BLaER1 treated with 17β-estradiol and CSF1 and Interleukin-3, amounts not matched to agents 10 nM and 100 nM (cell line): ENCODE data around the gene PRR30.
A peak's percentile ranks its signal among the peaks of the same experiment; 100 is the strongest.
"Not testable (repeated sequence)": the region's sequence is repeated elsewhere in the genome, so short reads cannot be mapped to it uniquely, and the experiment has no call there.

Experiments used
- H3K27ac ChIP-seq, 11 experiments: shearing (Covaris generic); formaldehyde crosslinking; 2 replicates each; pipeline ENCODE4 v1.8.1; 2022
- H3K27me3 ChIP-seq, 11 experiments: shearing (Covaris generic); formaldehyde crosslinking; 2 replicates each; pipeline ENCODE4 v1.8.1; 2022
- H3K36me3 ChIP-seq, 11 experiments: shearing (Covaris generic); formaldehyde crosslinking; 2 replicates each; pipeline ENCODE4 v1.8.1; 2022
- H3K4me1 ChIP-seq, 10 experiments: shearing (Covaris generic); formaldehyde crosslinking; 2 replicates each; pipeline ENCODE4 v1.8.1; 2022
- H3K4me2 ChIP-seq, 11 experiments: shearing (Covaris generic); formaldehyde crosslinking; 2 replicates each; pipeline ENCODE4 v1.8.1; 2022
- H3K4me3 ChIP-seq, 10 experiments: shearing (Covaris generic); formaldehyde crosslinking; 2 replicates each; pipeline ENCODE4 v1.8.1; 2022
- H3K9ac ChIP-seq, 11 experiments: shearing (Covaris generic); formaldehyde crosslinking; 2 replicates each; pipeline ENCODE4 v1.8.1; 2022
- H3K9me3 ChIP-seq, 11 experiments: shearing (Covaris generic); formaldehyde crosslinking; replicated peaks in 1 of 11; 2 replicates each; pipeline ENCODE4 v1.8.1; 2022
- H4K20me1 ChIP-seq, 11 experiments: shearing (Covaris generic); formaldehyde crosslinking; 2 replicates each; pipeline ENCODE4 v1.8.1; 2022
- Cebpa-rat ChIP-seq, 11 experiments: shearing (Covaris generic); IDR thresholded peaks; 2 replicates each; pipeline ENCODE4 v1.8.1; 2022

The PRR30 gene

GRCh38 chr2:27125104-27125503 lies 14.1 kb downstream of the PRR30 start:
- TF ChIP-seq Cebpa-rat (IDR thresholded peaks at IDR 0.05) = no peak
- no peaks in the 10 kb centered on the region for H3K9me3 ChIP-seq
- no peak overlapping the region for H3K4me3 ChIP-seq
- no peak overlapping the region for H3K27ac ChIP-seq
- H3K36me3 ChIP-seq = peaks cover 7 to 21% (median 14%) of the 10 kb centered on the region in 11 experiments
- peaks cover 31 to 48% (median 44%) of the 10 kb centered on the region in 11 experiments for H3K27me3 ChIP-seq
- peaks cover 0 to 23% (median 11%) of the 10 kb centered on the region in 11 experiments; a peak in 10 of 22 replicates for H4K20me1 ChIP-seq
- H3K4me2 ChIP-seq = no peak overlapping the region
- H3K9ac ChIP-seq = no peak overlapping the region
- no peaks in the 10 kb centered on the region for H3K4me1 ChIP-seq

- H3K4me2 ChIP-seq = no peak within 1 kb of the TSS
- H3K27me3 ChIP-seq = peaks cover 47 to 64% (median 60%) of the 10 kb centered on the region in 11 experiments
- no peak within 1 kb of the TSS for H3K4me3 ChIP-seq
- peaks cover 0 to 7% (median 0%) of the 10 kb centered on the region in 11 experiments; a peak in 2 of 22 replicates for H4K20me1 ChIP-seq
- H3K4me1 ChIP-seq = peaks cover 0 to 8% (median under 1%) of the 10 kb centered on the region in 10 experiments; a peak in 5 of 20 replicates
- TF ChIP-seq Cebpa-rat (IDR thresholded peaks at IDR 0.05) = no peak
- no peaks in the 10 kb centered on the region for H3K9me3 ChIP-seq
- H3K9ac ChIP-seq = no peak within 1 kb of the TSS
- peaks cover 0 to 5% (median 0%) of the 10 kb centered on the region in 11 experiments; a peak in 2 of 22 replicates for H3K36me3 ChIP-seq
- no peak within 1 kb of the TSS for H3K27ac ChIP-seq
Observed at GRCh38 chr2:27123302-27124150, 15.7 kb downstream of the PRR30 start, which contains the start of gene ABHD1. ABHD1 (plus strand) TSS chr2:27123815; CDS start chr2:27123949, 134 bp downstream.

DNA sequence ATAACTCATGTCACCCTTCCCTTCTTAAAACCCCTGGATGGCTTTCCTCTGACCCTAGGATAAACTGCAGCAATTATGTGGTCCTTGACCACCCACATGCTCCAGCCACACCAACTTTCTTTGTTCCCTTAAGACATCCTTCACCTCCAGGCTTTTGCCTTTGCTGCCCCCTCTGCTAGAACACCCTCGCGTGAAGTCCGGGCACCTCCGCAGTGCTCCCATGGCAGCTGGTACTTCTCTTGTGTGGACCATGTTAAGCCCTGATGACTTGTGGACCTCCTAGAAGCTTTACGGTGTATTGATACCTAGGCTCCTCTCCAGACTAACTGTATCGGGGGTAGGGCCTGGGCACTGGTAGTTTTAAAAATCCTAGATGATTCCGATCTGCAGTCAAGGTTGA lies 16.4 kb downstream of the PRR30 start:
- Histone ChIP-seq H3K9me3 (no peaks in the 10 kb centered on the region), H3K27ac (no peak overlapping the region), H4K20me1 (0 out of 22 replicates have a peak, but pooled peaks cover 0 to under 1% (median 0%) of the 10 kb centered on the region in 11 experiments), H3K36me3 (no peaks in the 10 kb centered on the region), H3K4me3 (no peak overlapping the region), H3K9ac (no peak overlapping the region), H3K27me3 (peaks cover 54 to 71% (median 67%) of the 10 kb centered on the region in 11 experiments), H3K4me1 (peaks cover 0 to 11% (median 2%) of the 10 kb centered on the region in 10 experiments; a peak in 5 of 20 replicates), H3K4me2 (no peak overlapping the region)
- TF ChIP-seq Cebpa-rat (IDR thresholded peaks at IDR 0.05) = no peak

DNA sequence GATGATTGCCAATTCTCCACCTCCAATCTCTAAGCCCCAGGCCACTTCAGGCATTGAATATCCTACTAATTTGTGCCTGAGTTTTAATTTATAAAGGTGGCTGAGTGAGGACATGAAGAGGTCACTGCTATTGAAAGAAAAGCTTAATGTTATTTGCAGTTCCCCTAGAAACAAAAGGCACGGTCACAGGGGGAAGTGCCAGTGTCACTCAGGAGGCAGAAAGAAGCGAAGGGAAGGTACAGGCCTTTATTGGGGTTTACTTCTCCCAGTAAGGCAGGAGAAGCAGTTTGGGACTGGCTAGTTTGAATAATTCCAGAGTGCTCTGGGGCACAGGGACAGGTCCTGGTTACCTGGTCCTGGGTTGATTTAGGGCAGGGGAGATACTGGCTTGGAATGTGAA lies 17.3 kb downstream of the PRR30 start:
- no peak overlapping the region for H3K27ac ChIP-seq
- H3K9me3 ChIP-seq = no peaks in the 10 kb centered on the region
- H3K4me2 ChIP-seq = no peak overlapping the region
- peaks cover 0 to 11% (median 2%) of the 10 kb centered on the region in 10 experiments; a peak in 5 of 20 replicates for H3K4me1 ChIP-seq
- H3K9ac ChIP-seq = no peak overlapping the region
- TF ChIP-seq Cebpa-rat (IDR thresholded peaks at IDR 0.05) = no peak
- no peaks in the 10 kb centered on the region for H4K20me1 ChIP-seq
- no peak overlapping the region for H3K4me3 ChIP-seq
- H3K36me3 ChIP-seq = no peaks in the 10 kb centered on the region
- peaks cover 60 to 80% (median 76%) of the 10 kb centered on the region in 11 experiments for H3K27me3 ChIP-seq

GRCh38 chr2:27119330-27119670 lies 19.9 kb downstream of the PRR30 start:
- Histone ChIP-seq H3K9ac (peak overlapping the region in 2 of 11 experiments; percentile 58 to 61; a peak in 5 of 22 replicates), H3K4me3 (peak overlapping the region in 9 of 10 experiments; percentile 50 to 72 (median 62); a peak in 19 of 20 replicates), H3K4me1 (peaks cover 0 to 11% (median 2%) of the 10 kb centered on the region in 10 experiments; a peak in 5 of 20 replicates), H3K27me3 (peaks cover 57 to 75% (median 74%) of the 10 kb centered on the region in 11 experiments), H3K4me2 (peak overlapping the region; percentile 78 to 94 (median 85))
- not testable (repeated sequence) for H3K36me3 ChIP-seq, H4K20me1 ChIP-seq, H3K9me3 ChIP-seq, H3K27ac ChIP-seq

DNA sequence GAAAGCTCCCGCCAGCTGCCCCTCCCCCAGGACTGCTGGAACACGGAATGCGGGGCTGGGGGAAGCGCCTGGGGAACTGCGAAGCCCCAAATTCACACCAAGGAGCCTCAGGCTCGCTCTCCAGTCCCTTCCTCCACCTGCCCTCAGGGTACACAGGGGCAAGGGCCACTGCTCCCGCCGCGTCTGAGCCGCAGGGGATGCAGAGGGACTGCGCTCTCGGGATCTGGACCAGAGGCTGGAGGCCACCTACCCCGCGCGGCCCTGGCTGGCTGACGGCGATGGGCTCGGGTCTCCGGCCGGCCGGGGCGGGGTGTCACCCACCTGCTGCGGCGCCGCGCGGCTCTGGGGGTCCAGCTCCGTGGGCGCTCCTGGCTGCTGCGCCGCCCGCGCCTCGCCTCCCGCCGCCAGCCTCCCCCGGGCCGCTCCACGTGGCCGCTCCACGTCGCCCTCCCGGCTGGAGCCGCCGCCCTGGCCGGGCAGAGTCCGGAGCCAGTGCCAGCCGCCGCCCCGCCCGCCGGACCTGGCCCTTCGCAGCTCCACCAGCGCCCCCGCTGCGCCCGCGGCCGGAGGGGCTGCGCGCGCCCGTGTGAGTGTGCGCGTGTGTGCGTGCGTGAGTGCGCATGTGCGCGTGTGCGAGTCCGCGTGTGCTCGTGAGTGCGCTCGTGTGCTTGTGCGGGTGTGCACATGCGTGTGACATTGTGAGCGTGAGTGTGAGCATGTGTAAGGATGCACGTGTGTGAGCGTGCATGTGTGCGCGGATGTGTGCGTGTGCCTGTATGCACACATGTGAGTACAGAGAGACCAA lies 20.5 kb downstream of the PRR30 start, which contains the start of gene CGREF1:
Gene CGREF1, minus strand, starts transcription at position 604 of the 805 bp plus-strand sequence. CDS start 14,762 bp downstream, outside the sequence.
- peaks cover 0 to 11% (median 2%) of the 10 kb centered on the region in 10 experiments; a peak in 5 of 20 replicates for H3K4me1 ChIP-seq
- no peaks in the 10 kb centered on the region for H4K20me1 ChIP-seq
- peak within 1 kb of the TSS in 3 of 11 experiments; percentile 6 to 25 (median 12); a peak in 3 of 22 replicates for H3K27ac ChIP-seq
- H3K4me3 ChIP-seq = peak within 1 kb of the TSS; percentile 50 to 72 (median 62)
- H3K4me2 ChIP-seq = peak within 1 kb of the TSS; percentile 78 to 94 (median 85)
- TF ChIP-seq Cebpa-rat (IDR thresholded peaks at IDR 0.05) = no peak
- peaks cover 51 to 69% (median 68%) of the 10 kb centered on the region in 11 experiments for H3K27me3 ChIP-seq
- peak within 1 kb of the TSS; percentile 42 to 74 (median 58); a peak in 19 of 22 replicates for H3K9ac ChIP-seq
- H3K9me3 ChIP-seq = no peaks in the 10 kb centered on the region
- H3K36me3 ChIP-seq = no peaks in the 10 kb centered on the region

- H3K4me3 ChIP-seq = peak overlapping the region; percentile 50 to 72 (median 62)
- no peak overlapping the region for H3K27ac ChIP-seq
- H3K27me3 ChIP-seq = peaks cover 44 to 63% (median 62%) of the 10 kb centered on the region in 11 experiments
- H3K36me3 ChIP-seq = no peaks in the 10 kb centered on the region
- H3K4me2 ChIP-seq = peak overlapping the region; percentile 78 to 94 (median 85)
- H3K9me3 ChIP-seq = no peaks in the 10 kb centered on the region
- H3K4me1 ChIP-seq = peaks cover 0 to 11% (median 2%) of the 10 kb centered on the region in 10 experiments; a peak in 5 of 20 replicates
- peak overlapping the region in 8 of 11 experiments; percentile 48 to 74 (median 63); a peak in 11 of 22 replicates for H3K9ac ChIP-seq
- TF ChIP-seq Cebpa-rat (IDR thresholded peaks at IDR 0.05) = no peak
- H4K20me1 ChIP-seq = no peaks in the 10 kb centered on the region; a peak in 1 of 22 replicates
Observed at GRCh38 chr2:27117995-27118524, 21.1 kb downstream of the PRR30 start.

- Histone ChIP-seq H3K36me3 (no peaks in the 10 kb centered on the region), H3K27me3 (peaks cover 33 to 37% (median 36%) of the 10 kb centered on the region in 11 experiments)
- no peak for TF ChIP-seq Cebpa-rat (IDR thresholded peaks at IDR 0.05)
Observed at GRCh38 chr2:27115519-27115918, 23.7 kb downstream of the PRR30 start.

GRCh38 chr2:27111392-27112078 lies 27.7 kb downstream of the PRR30 start:
- not testable (repeated sequence) for H3K9me3 ChIP-seq, H3K4me1 ChIP-seq, H4K20me1 ChIP-seq, H3K27ac ChIP-seq, H3K36me3 ChIP-seq, H3K9ac ChIP-seq, H3K4me2 ChIP-seq, H3K27me3 ChIP-seq, H3K4me3 ChIP-seq

More at GRCh38 chr2:27115519-27115918, 23.7 kb downstream of the PRR30 start:
- Histone ChIP-seq H3K4me3 (no peak overlapping the region), H3K9me3 (no peaks in the 10 kb centered on the region), H3K4me1 (peaks cover 0 to 11% (median 2%) of the 10 kb centered on the region in 10 experiments; a peak in 5 of 20 replicates), H3K9ac (no peak overlapping the region), H3K4me2 (no peak overlapping the region), H3K27ac (no peak overlapping the region), H4K20me1 (no peaks in the 10 kb centered on the region; a peak in 1 of 22 replicates)

GRCh38 chr2:27110603-27111352 lies 28.4 kb downstream of the PRR30 start:
- peaks cover 6 to 11% (median 8%) of the 10 kb centered on the region in 10 experiments for H3K4me1 ChIP-seq
- H3K4me3 ChIP-seq, H4K20me1 ChIP-seq, H3K27ac ChIP-seq, H3K36me3 ChIP-seq, H3K27me3 ChIP-seq, H3K9me3 ChIP-seq, H3K4me2 ChIP-seq, H3K9ac ChIP-seq: not testable (repeated sequence)
